ENCODE measurements around the gene UPP2.

DNA sequence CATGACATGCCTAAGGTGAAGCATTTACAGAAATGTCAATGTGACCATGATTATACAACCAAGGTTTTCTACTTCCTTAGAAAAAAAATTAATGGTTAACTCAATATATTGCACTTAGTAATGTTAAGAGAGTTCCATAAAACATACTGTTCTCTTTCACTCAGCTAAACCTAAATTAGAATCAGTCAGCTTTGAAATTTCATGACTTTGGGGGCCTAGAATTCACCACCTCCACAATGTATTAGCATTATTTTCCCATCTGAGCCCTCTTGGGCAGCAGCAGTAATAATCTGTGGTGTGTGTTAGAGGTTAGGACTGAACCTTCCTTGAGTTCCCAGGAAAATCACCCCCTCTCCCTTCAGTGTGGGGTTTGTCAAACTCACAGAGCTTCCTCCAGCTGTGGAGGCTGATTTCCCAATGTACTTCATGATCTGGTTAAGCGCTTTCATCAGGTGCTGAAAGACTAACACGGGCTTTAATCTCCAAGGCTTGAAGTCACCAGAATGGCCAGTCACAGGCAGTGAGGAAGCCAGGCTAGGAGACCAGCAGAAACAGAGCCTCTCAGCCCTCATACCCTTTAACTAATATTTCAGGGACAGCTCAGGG, 7.1 kb upstream of the UPP2 start:
- TF ChIP-seq POLR2AphosphoS5 (IDR thresholded peaks at IDR 0.05; ENCODE audit: borderline replicate concordance, low read depth, low read length) (no peak), EZH2 (IDR thresholded peaks at IDR 0.05) (no peak), FOXP2 (optimal IDR thresholded peaks at IDR 0.05; ENCODE audit: control extremely low read depth, extremely low read length, insufficient read depth) (no peak)
